Heart left ventricle (tissue), 16 donors: ENCODE results near the gene GRIFIN. TPM values are rescaled to one million over a fixed set of nuclear protein-coding genes. Genes with fewer than 3 reads are reported as not detected.

Experiments used
- ATAC-seq, 4 donors: fragments of 200-7000 bp; cut with Tn5 transposase; one replicate each; pipeline ENCODE4 v1.9.1; 2020 to 2022; ENCODE audit warnings: moderate library complexity in 4 of 4, mild to moderate bottlenecking in 3 of 4, moderate number of reproducible peaks in 1 of 4
- DNase-seq, 5 donors: peaks; one replicate each; pipeline ENCODE4 v3.0.0-alpha.2; 2020
- H3K27ac ChIP-seq, 12 donors: fragments of 200-600 bp; sonication (generic) in 4 of 12; one replicate each; pipeline versions ENCODE4 v1.5.0 to v1.8.0; 2016 to 2022; ENCODE audit warnings: mild to moderate bottlenecking in 2 of 12
- H3K27me3 ChIP-seq, 9 donors: fragments of 200-600 bp; sonication (generic) in 2 of 9; one replicate each; pipeline versions ENCODE4 v1.5.1 to v1.8.0; 2016 to 2022; ENCODE audit warnings: mild to moderate bottlenecking in 3 of 9
- H3K36me3 ChIP-seq, 9 donors: fragments of 200-600 bp; sonication (generic) in 2 of 9; one replicate each; pipeline versions ENCODE4 v1.5.0 to v1.8.0; 2018 to 2022; ENCODE audit warnings: mild to moderate bottlenecking in 2 of 9
- H3K4me1 ChIP-seq, 12 donors: fragments of 200-600 bp; sonication (generic) in 4 of 12; one replicate each; pipeline versions ENCODE4 v1.5.0 to v1.8.0; 2016 to 2022; ENCODE audit warnings: mild to moderate bottlenecking in 3 of 12
- H3K4me3 ChIP-seq, 12 donors: fragments of 200-600 bp; sonication (generic) in 4 of 12; one replicate each; pipeline versions ENCODE4 v1.5.0 to v1.8.0; 2017 to 2022; ENCODE audit warnings: mild to moderate bottlenecking in 9 of 12, moderate library complexity in 4 of 12
- H3K9me3 ChIP-seq, 12 donors: fragments of 200-600 bp; sonication (generic) in 4 of 12; one replicate each; pipeline versions ENCODE4 v1.5.0 to v1.8.0; 2016 to 2022; ENCODE audit warnings: mild to moderate bottlenecking in 1 of 12
- CTCF ChIP-seq, 12 donors: fragments of 200-600 bp; sonication (generic) in 4 of 12; IDR thresholded peaks; one replicate each; pipeline versions ENCODE4 v1.5.0 to v1.8.0; 2018 to 2022; ENCODE audit warnings: antibody characterized with exemption in 12 of 12, mild to moderate bottlenecking in 5 of 12
- POLR2A ChIP-seq, 2 donors: fragments of 450-650 bp; IDR thresholded peaks; one replicate each; pipeline ENCODE4 v1.6.1; 2017; ENCODE audit warnings: antibody characterized with exemption in 2 of 2, mild to moderate bottlenecking in 2 of 2, moderate library complexity in 2 of 2
- WGBS, 4 donors: extraction: QIAGEN DNeasy Blood & Tissue Kit in 2 of 4; methylation state at CpG; one replicate each; pipeline versions ENCODE4 v1.1.5 to v1.1.7; 2013 to 2018; 5-methylcytosine and 5-hydroxymethylcytosine counted together
- intact Hi-C, 10 donors: fragments of 100-400 bp; cut with DNase I; formaldehyde crosslinking; loops; one replicate each; pipeline versions ENCODE4 v1.11.1 to v1.14.2; 2022
- polyA plus RNA-seq, 2 donors: library from polyadenylated mRNA; stranded (reverse); fragments of 200-250 nt; gene quantifications; one replicate each; pipeline ENCODE4 v1.2.3, GENCODE V29; 2013
- total RNA-seq, 9 donors: library from RNA; depleted of rRNA in 2 of 9; stranded (reverse); fragments of >200 nt in 2 of 9; fragmentation: NEBNext Ultra II Directional in 3 of 9; extraction: Animal tissue kit (Norgen Biotek cat#: 25700) in 3 of 9; gene quantifications; one replicate each; pipeline versions ENCODE4 v1.1.0 to v1.2.4, GENCODE V29; 2016 to 2023
- donor health status: ischemic (EF 13 %, LVEDD 7.1; RV severe dilation, severe dysfunction).
- donor health status: healthy with polysubstance abuse.
- donor health status: DM: no; HTN: yes; CAD: no.
- donor health status: DM: no; HTN: no; CAD: no.
- donor health status: ischemic (EF 25% LVEDD 6.9; RV normal size, moderate dysfunction).
- donor health status: ischemic (EF 25% LVEDD 5.7; RV mildly dilated, moderate dysfunction).
- donor health status: healthy.
- donor health status: DM: yes; HTN: yes; CAD: no.
- donor health status: ischemic (EF 35%, LVEDD 5.7; RV mildly dilated, moderate dysfunction).
- donor health status: nonischemic (EF 11% LVEDD 7.7; RV severe dilation, severe dysfunction).
- donor health status: DM: yes; HTN: yes; CAD: no.
- donor health status: PGD.
- donor health status: ischemic (EF 29% LVEDD 5.4; RV normal size, mild dysfunction).
- donor health status: nonischemic (EF 23%, LVEDD 6.1; RV moderate dilation, normal function).

The GRIFIN gene
- total and polyA plus RNA-seq, 11 donors, result not detected

GRCh38 chr7:2519119-2519930 is 43.1 kb upstream of the GRIFIN start, which contains the start of gene LFNG:
LFNG (plus strand) TSS chr7:2519774; CDS start chr7:2519862, 88 bp downstream.
- Histone ChIP-seq H3K4me3 (peak within 1 kb of the TSS; percentile 38 to 94 (median 71)), H3K27ac (peak within 1 kb of the TSS in 10 of 12 donors; percentile 14 to 87 (median 61)), H3K9me3 (no peaks in the 10 kb centered on the region), H3K4me1 (peaks cover 5 to 60% (median 40%) of the 10 kb centered on the region in 12 donors), H3K36me3 (peaks cover 0 to 3% (median 0%) of the 10 kb centered on the region in 9 donors), H3K27me3 (peaks cover 0 to 38% (median 0%) of the 10 kb centered on the region in 9 donors)
- 0 to 1% (median 1%) methylated on average over 22 to 95 of the region's 95 CpGs for WGBS, 4 donors
- DNase-seq (peak; percentile 88 to 94 (median 92)), ATAC-seq (peak; percentile 82 to 91 (median 86))
- TF ChIP-seq CTCF (IDR thresholded peaks at IDR 0.05), result no peak
- peak; percentile 69 to 99 for TF ChIP-seq POLR2A (IDR thresholded peaks at IDR 0.05)
- intact Hi-C loops, result loop anchor here in 2 of 10 donors (5.0 kb wide), 2 partner anchors 33 to 37 kb away; no protein-coding TSS in a partner anchor

- H3K27me3 ChIP-seq, result peaks cover 0 to 33% (median 0%) of the 10 kb centered on the region in 9 donors
- TF ChIP-seq CTCF (IDR thresholded peaks at IDR 0.05) (no peak), POLR2A (IDR thresholded peaks at IDR 0.05) (no peak)
- H3K36me3 ChIP-seq, result no peaks in the 10 kb centered on the region
- intact Hi-C loops, result loop anchor here in 2 of 10 donors (5.0 kb wide), 2 partner anchors 34 to 36 kb away; no protein-coding TSS in a partner anchor
- no peak for DNase-seq
- H3K4me3 ChIP-seq, result peak overlapping the region; percentile 34 to 94 (median 71)
- H3K4me1 ChIP-seq, result peaks cover 5 to 54% (median 34%) of the 10 kb centered on the region in 12 donors
- ATAC-seq, result peak in 2 of 4 donors; percentile 5 to 27
- no peaks in the 10 kb centered on the region for H3K9me3 ChIP-seq
- H3K27ac ChIP-seq, result peak overlapping the region in 10 of 12 donors; percentile 14 to 87 (median 54)
- 4 to 19% (median 9%) methylated on average over 16 to 41 of the region's 41 CpGs for WGBS, 4 donors
Observed at GRCh38 chr7:2518737-2519118, 42.5 kb upstream of the GRIFIN start.

GRCh38 chr7:2517678-2518507 is 41.7 kb upstream of the GRIFIN start:
- Histone ChIP-seq H3K36me3 (no peaks in the 10 kb centered on the region), H3K9me3 (no peaks in the 10 kb centered on the region), H3K27ac (peak overlapping the region in 5 of 12 donors; percentile 49 to 86 (median 62)), H3K4me3 (peak overlapping the region in 1 of 12 donors; percentile 94), H3K4me1 (peaks cover 5 to 46% (median 27%) of the 10 kb centered on the region in 12 donors), H3K27me3 (peaks cover 0 to 25% (median 0%) of the 10 kb centered on the region in 9 donors)
- TF ChIP-seq CTCF (IDR thresholded peaks at IDR 0.05) (no peak), POLR2A (IDR thresholded peaks at IDR 0.05) (no peak)
- intact Hi-C loops, result loop anchor here in 2 of 10 donors (5.0 kb wide), 2 partner anchors 34 to 36 kb away; no protein-coding TSS in a partner anchor
- DNase-seq (no peak), ATAC-seq (no peak)
- 61 to 74% (median 71%) methylated on average over 14 to 18 of the region's 18 CpGs for WGBS, 4 donors
